Esophagus muscularis mucosa (tissue), 4 donors: ENCODE results near the gene IKZF1. TPM values are rescaled to one million over a fixed set of nuclear protein-coding genes. Genes with fewer than 3 reads are reported as not detected.
A peak's percentile ranks its signal among the peaks of the same experiment; 100 is the strongest.

ENCODE experiments used
- DNase-seq: peaks from one replicate; pipeline ENCODE4 v3.0.0-alpha.2; 2017; ENCODE audit errors: extremely low spot score
- H3K27ac ChIP-seq, 4 donors: fragments of 200-600 bp; sonication (generic); replicated peaks in 1 of 4; 1 replicate in 3 of 4; 2 replicates in 1 of 4; pipeline ENCODE4 v1.5.1; 2016 to 2019; ENCODE audit warnings: mild to moderate bottlenecking in 1 of 4
- H3K27me3 ChIP-seq, 4 donors: fragments of 200-600 bp; sonication (generic); one replicate each; pipeline versions ENCODE4 v1.5.1 to v1.6.0; 2016 to 2019
- H3K36me3 ChIP-seq, 4 donors: fragments of 200-600 bp; sonication (generic); one replicate each; pipeline ENCODE4 v1.5.1; 2016 to 2019
- H3K4me1 ChIP-seq, 4 donors: fragments of 200-600 bp; sonication (generic); one replicate each; pipeline ENCODE4 v1.5.1; 2016 to 2019
- H3K4me3 ChIP-seq, 4 donors: fragments of 200-600 bp; sonication (generic); 1 replicate in 2 of 4; 2 replicates in 2 of 4; pipeline ENCODE4 v1.5.1; 2016 to 2019; ENCODE audit warnings: mild to moderate bottlenecking in 4 of 4, moderate library complexity in 1 of 4
- H3K9me3 ChIP-seq, 4 donors: fragments of 200-600 bp; sonication (generic); 1 replicate in 3 of 4; 2 replicates in 1 of 4; pipeline ENCODE4 v1.5.1; 2016 to 2019
- CTCF ChIP-seq, 3 experiments: fragments of 200-600 bp in 2 of 3; fragments of 450-650 bp in 1 of 3; sonication (generic) in 2 of 3; IDR thresholded peaks; one replicate each; pipeline ENCODE4 v1.5.1; 2017 to 2019; ENCODE audit warnings: antibody characterized with exemption in 3 of 3, mild to moderate bottlenecking in 2 of 3, moderate library complexity in 1 of 3
- EP300 ChIP-seq: sonication (generic); formaldehyde crosslinking; IDR thresholded peaks from one replicate; pipeline ENCODE4 v1.6.1; 2017; ENCODE audit warnings: antibody characterized with exemption
- POLR2A ChIP-seq: fragments of 450-650 bp; IDR thresholded peaks from one replicate; pipeline ENCODE4 v1.6.1; 2017; ENCODE audit warnings: antibody characterized with exemption, moderate library complexity, mild to moderate bottlenecking, low read depth
- POLR2AphosphoS5 ChIP-seq, 2 donors: sonication (generic); formaldehyde crosslinking; IDR thresholded peaks; one replicate each; pipeline ENCODE4 v1.6.1; 2017; ENCODE audit warnings: antibody characterized with exemption in 2 of 2
- WGBS: methylation state at CpG from one replicate; pipeline ENCODE4 v1.1.5; 2018; 5-methylcytosine and 5-hydroxymethylcytosine counted together
- intact Hi-C: fragments of 100-400 bp; cut with DNase I; formaldehyde crosslinking; loops from one replicate; pipeline ENCODE4 v1.15.1; 2023
- total RNA-seq, 4 donors: library from RNA; depleted of rRNA; stranded (reverse); fragments of >200 nt; gene quantifications; one replicate each; pipeline versions ENCODE4 v1.1.0 to v1.2.1, GENCODE V29; 2016

Gene IKZF1
- total RNA-seq, 4 donors from 2014 or later, result 3.6 to 17.7 (median 9.2) TPM

GRCh38 chr7:50412973-50413372 lies 108.5 kb downstream of the IKZF1 start:
- Histone ChIP-seq H3K4me1 (no peaks in the 10 kb centered on the region), H3K9me3 (no peaks in the 10 kb centered on the region), H3K27me3 (no peaks in the 10 kb centered on the region), H3K36me3 (no peaks in the 10 kb centered on the region), H3K4me3 (no peak overlapping the region), H3K27ac (no peak overlapping the region)
- no peak for TF ChIP-seq POLR2A
- no peak for TF ChIP-seq EP300
- no peak for TF ChIP-seq POLR2AphosphoS5 (IDR thresholded peaks at IDR 0.05)
- TF ChIP-seq CTCF (IDR thresholded peaks at IDR 0.05), result no peak
- WGBS, result 53% methylated on average over 4 of the region's 4 CpGs
- DNase-seq, result no peak
- intact Hi-C loops, result loop anchor here (10.0 kb wide), 1 partner anchor 208 kb away; no protein-coding TSS in a partner anchor

- no peak overlapping the region for H3K27ac ChIP-seq
- H3K9me3 ChIP-seq, result no peaks in the 10 kb centered on the region
- no peak overlapping the region for H3K4me3 ChIP-seq
- no peaks in the 10 kb centered on the region for H3K27me3 ChIP-seq
- H3K36me3 ChIP-seq, result no peaks in the 10 kb centered on the region
- TF ChIP-seq EP300 (no peak), POLR2AphosphoS5 (IDR thresholded peaks at IDR 0.05) (no peak), CTCF (IDR thresholded peaks at IDR 0.05) (no peak), POLR2A (no peak)
- intact Hi-C loops, result loop anchor here (10.0 kb wide), 1 partner anchor 209 kb away; no protein-coding TSS in a partner anchor
- no peaks in the 10 kb centered on the region for H3K4me1 ChIP-seq
- DNase-seq, result no peak
- 87% methylated on average over 5 of the region's 7 CpGs for WGBS
Observed at GRCh38 chr7:50413561-50413960, 109.0 kb downstream of the IKZF1 start.

GRCh38 chr7:50415844-50416364 lies 111.4 kb downstream of the IKZF1 start:
- WGBS, result 74% methylated on average over 6 of the region's 6 CpGs
- no peaks in the 10 kb centered on the region for H3K9me3 ChIP-seq
- H3K27ac ChIP-seq, result no peak overlapping the region
- H3K27me3 ChIP-seq, result no peaks in the 10 kb centered on the region
- no peak overlapping the region for H3K4me3 ChIP-seq
- intact Hi-C loops, result loop anchor here (10.0 kb wide), 1 partner anchor 211 kb away; no protein-coding TSS in a partner anchor
- no peaks in the 10 kb centered on the region for H3K4me1 ChIP-seq
- DNase-seq, result no peak
- no peak for TF ChIP-seq CTCF (IDR thresholded peaks at IDR 0.05)
- no peak for TF ChIP-seq EP300
- TF ChIP-seq POLR2AphosphoS5 (IDR thresholded peaks at IDR 0.05), result no peak
- TF ChIP-seq POLR2A, result no peak
- H3K36me3 ChIP-seq, result no peaks in the 10 kb centered on the region

GRCh38 chr7:50416527-50417182 lies 112.1 kb downstream of the IKZF1 start:
- Histone ChIP-seq H3K4me3 (no peak overlapping the region), H3K27ac (no peak overlapping the region), H3K36me3 (no peaks in the 10 kb centered on the region), H3K4me1 (no peaks in the 10 kb centered on the region), H3K27me3 (no peaks in the 10 kb centered on the region), H3K9me3 (no peaks in the 10 kb centered on the region)
- WGBS, result 63% methylated on average over 7 of the region's 7 CpGs
- TF ChIP-seq EP300 (no peak), POLR2AphosphoS5 (IDR thresholded peaks at IDR 0.05) (no peak)
- DNase-seq, result no peak
- intact Hi-C loops, result loop anchor here (10.0 kb wide), 1 partner anchor 212 kb away; no protein-coding TSS in a partner anchor

- WGBS, result 12% methylated on average over 4 of the region's 4 CpGs
- Histone ChIP-seq H3K27me3 (no peaks in the 10 kb centered on the region), H3K9me3 (no peaks in the 10 kb centered on the region), H3K4me3 (no peak overlapping the region), H3K4me1 (no peaks in the 10 kb centered on the region), H3K27ac (no peak overlapping the region), H3K36me3 (no peaks in the 10 kb centered on the region)
- no peak for DNase-seq
- intact Hi-C loops, result loop anchor here (10.0 kb wide), 1 partner anchor 213 kb away; no protein-coding TSS in a partner anchor
- peak; percentile 55 to 68 (median 58) for TF ChIP-seq CTCF (IDR thresholded peaks at IDR 0.05)
- TF ChIP-seq POLR2AphosphoS5 (IDR thresholded peaks at IDR 0.05), result no peak
Observed at GRCh38 chr7:50418086-50418515, 113.6 kb downstream of the IKZF1 start.
